GM12878 (cell line): Measurements from ENCODE around the gene SRSF10. TPM values are rescaled to one million over a fixed set of nuclear protein-coding genes. Genes with fewer than 3 reads are reported as not detected.

Experiments used
- BACH1 ChIP-seq: fragments of 450-650 bp; IDR thresholded peaks from 2 replicates; pipeline ENCODE4 v1.6.1; 2017; ENCODE audit warnings: mild to moderate bottlenecking, borderline replicate concordance
- BCL3 ChIP-seq: IDR thresholded peaks from 2 replicates; pipeline ENCODE4 v1.6.1; 2011; ENCODE audit warnings: borderline replicate concordance, low read depth, mild to moderate bottlenecking, moderate library complexity, low read length; ENCODE audit not compliant: insufficient read depth, poor library complexity, severe bottlenecking
- BHLHE40 ChIP-seq, 2 experiments: fragments of 450-650 bp in 1 of 2; IDR thresholded peaks; 2 replicates each; pipeline ENCODE4 v1.6.1; 2011 to 2017; ENCODE audit warnings: low read depth in 2 of 2, borderline replicate concordance in 1 of 2, improper control_type of control experiment in 1 of 2, low read length in 1 of 2, mild to moderate bottlenecking in 1 of 2
- CBFB ChIP-seq: IDR thresholded peaks from 2 replicates; pipeline ENCODE4 v1.6.1; 2016; ENCODE audit warnings: antibody characterized with exemption, low read depth
- CBX3 ChIP-seq: fragments of 200-600 bp; sonication (generic); IDR thresholded peaks from 2 replicates; pipeline ENCODE4 v1.6.1; 2016; ENCODE audit warnings: low read depth, borderline replicate concordance
- CHD1 ChIP-seq: IDR thresholded peaks from 2 replicates; pipeline ENCODE4 v1.6.1; 2012; ENCODE audit warnings: low read depth, low read length, improper control_type of control experiment
- CHD2 ChIP-seq: IDR thresholded peaks from 2 replicates; pipeline ENCODE4 v1.6.1; 2011; ENCODE audit warnings: low read depth, low read length, improper control_type of control experiment, borderline replicate concordance
- CHD4 ChIP-seq: fragments of 200-600 bp; sonication (generic); IDR thresholded peaks from 2 replicates; pipeline ENCODE4 v1.6.1; 2016; ENCODE audit warnings: mild to moderate bottlenecking
- CREM ChIP-seq: IDR thresholded peaks from 2 replicates; pipeline ENCODE4 v1.6.1; 2014; ENCODE audit warnings: antibody characterized with exemption, low read depth
- CTCF ChIP-seq, 3 experiments: IDR thresholded peaks in 2 of 3; conservative IDR thresholded peaks in 1 of 3; 2 replicates each; pipeline ENCODE4 v1.5.1; 2011; ENCODE audit warnings: low read depth in 3 of 3, low read length in 3 of 3, mild to moderate bottlenecking in 3 of 3, control low read depth in 2 of 3, moderate library complexity in 2 of 3, inconsistent platforms in 1 of 3, mixed read lengths in 1 of 3; ENCODE audit not compliant: control insufficient read depth in 2 of 3, insufficient read depth in 1 of 3; ENCODE audit errors: extremely low read depth in 1 of 3
- E4F1 ChIP-seq: fragments of 450-650 bp; IDR thresholded peaks from 2 replicates; pipeline ENCODE4 v1.6.1; 2018; ENCODE audit warnings: borderline replicate concordance, mild to moderate bottlenecking; ENCODE audit not compliant: partially characterized antibody
- ESRRA ChIP-seq: IDR thresholded peaks from 2 replicates; pipeline ENCODE4 v1.6.1; 2012; ENCODE audit warnings: mild to moderate bottlenecking, low read length, improper control_type of control experiment
- GABPA ChIP-seq: IDR thresholded peaks from 2 replicates; pipeline ENCODE4 v1.6.1; 2014; ENCODE audit warnings: antibody characterized with exemption, low read depth, mild to moderate bottlenecking, inconsistent platforms
- IRF3 ChIP-seq: fragments of 450-650 bp; IDR thresholded peaks from 2 replicates; pipeline ENCODE4 v1.6.1; 2014; ENCODE audit warnings: mild to moderate bottlenecking
- KLF5 ChIP-seq: fragments of 450-650 bp; IDR thresholded peaks from 2 replicates; pipeline ENCODE4 v1.6.1; 2014; ENCODE audit warnings: mild to moderate bottlenecking; ENCODE audit not compliant: partially characterized antibody
- MYB ChIP-seq: fragments of 150-350 bp; IDR thresholded peaks from 2 replicates; pipeline ENCODE4 v1.6.1; 2014; ENCODE audit warnings: mild to moderate bottlenecking, low read depth, low read length, borderline replicate concordance
- NBN ChIP-seq: fragments of 450-650 bp; IDR thresholded peaks from 2 replicates; pipeline ENCODE4 v1.6.1; 2016
- PAX5 ChIP-seq: IDR thresholded peaks from 2 replicates; pipeline ENCODE4 v1.6.1; 2011; ENCODE audit warnings: low read depth, low read length, borderline replicate concordance
- RB1 ChIP-seq: fragments of 450-650 bp; formaldehyde crosslinking; IDR thresholded peaks from 2 replicates; pipeline ENCODE4 v1.6.1; 2017; ENCODE audit warnings: mild to moderate bottlenecking, borderline replicate concordance
- RUNX3 ChIP-seq: IDR thresholded peaks from 2 replicates; pipeline ENCODE4 v1.6.1; 2012; ENCODE audit warnings: low read length, inconsistent platforms
- SIX5 ChIP-seq: IDR thresholded peaks from 2 replicates; pipeline ENCODE4 v1.6.1; 2011; ENCODE audit warnings: mild to moderate bottlenecking, low read depth, low read length, moderate library complexity; ENCODE audit not compliant: severe bottlenecking
- SMC3 ChIP-seq: IDR thresholded peaks from 2 replicates; pipeline ENCODE4 v1.6.1; 2011; ENCODE audit warnings: low read length, improper control_type of control experiment, borderline replicate concordance
- YBX1 ChIP-seq: fragments of 450-650 bp; IDR thresholded peaks from 2 replicates; pipeline ENCODE4 v1.6.1; 2016; ENCODE audit warnings: antibody characterized with exemption
- polyA plus RNA-seq, 11 experiments: library from polyadenylated mRNA; depleted of rRNA in 4 of 11; unstranded in 6 of 11; stranded (reverse) in 5 of 11; fragments of >200 nt; fragmentation: Nextera tagmentation in 4 of 11; fragmentation: Illumina TruSeq in 1 of 11; extraction: Ambion mirVana in 4 of 11; extraction: Trizol in 1 of 11; gene quantifications; 1 replicate in 1 of 11; 2 replicates in 10 of 11; pipeline versions ENCODE4 v1.2.1 to v1.2.3, GENCODE V29; 2011 to 2016; ENCODE audit warnings: inconsistent platforms in 2 of 11, missing spikeins in 2 of 11, low read depth in 1 of 11
- total RNA-seq, 4 experiments: library from RNA; depleted of rRNA in 3 of 4; stranded (reverse); fragments of >200 nt in 3 of 4; fragmentation: Illumina TruSeq in 1 of 4; extraction: Trizol in 1 of 4; gene quantifications; 2 replicates each; pipeline versions ENCODE4 v1.2.1 to v1.2.3, GENCODE V29; 2013 to 2021

The SRSF10 gene
- total and polyA plus RNA-seq, 10 of the 15 experiments (the other 5 are each of a cell fraction or from before 2014, with no cell fraction given), result 157 to 279 (median 222) TPM

GRCh38 chr1:24003331-24003972 is 23.3 kb upstream of the SRSF10 start (continued):
- TF ChIP-seq E4F1 (no peak), SIX5 (no peak), BHLHE40 (IDR thresholded peaks at IDR 0.05; ENCODE audit: borderline replicate concordance in 1 of 2, low read depth in 2 of 2, low read length in 1 of 2) (peak in 1 of 2 experiments; percentile 63; a peak in 2 of 4 replicates), MYB (no peak), IRF3 (no peak), BCL3 (peak; percentile 27), RB1 (peak; percentile 74; the same call in 1 of the 2 replicates), BACH1 (no peak), CREM (no peak), ESRRA (no peak), CTCF (IDR thresholded peaks at IDR 0.05 in 2 of 3, conservative IDR thresholded peaks at IDR 0.05 in 1 of 3; ENCODE audit: control insufficient read depth in 2 of 3, extremely low read depth in 1 of 3, insufficient read depth in 1 of 3, low read depth in 3 of 3, low read length in 3 of 3) (no peak), CBX3 (no peak), CHD1 (no peak), CHD2 (no peak), CHD4 (no peak), KLF5 (no peak), NBN (no peak), RUNX3 (peak; percentile 77), SMC3 (no peak), YBX1 (peak; percentile 79; the same call in 1 of the 2 replicates), CBFB (peak; percentile 50; the same call in 1 of the 2 replicates), PAX5 (0 out of 2 replicates have a peak, but pooled peaks have one; percentile 17), GABPA (no peak)
